ENCODE data around the gene PHLDA2.
"Not testable (repeated sequence)": the region's sequence is repeated elsewhere in the genome, so short reads cannot be mapped to it uniquely, and the experiment has no call there.

PHLDA2 gene

DNA sequence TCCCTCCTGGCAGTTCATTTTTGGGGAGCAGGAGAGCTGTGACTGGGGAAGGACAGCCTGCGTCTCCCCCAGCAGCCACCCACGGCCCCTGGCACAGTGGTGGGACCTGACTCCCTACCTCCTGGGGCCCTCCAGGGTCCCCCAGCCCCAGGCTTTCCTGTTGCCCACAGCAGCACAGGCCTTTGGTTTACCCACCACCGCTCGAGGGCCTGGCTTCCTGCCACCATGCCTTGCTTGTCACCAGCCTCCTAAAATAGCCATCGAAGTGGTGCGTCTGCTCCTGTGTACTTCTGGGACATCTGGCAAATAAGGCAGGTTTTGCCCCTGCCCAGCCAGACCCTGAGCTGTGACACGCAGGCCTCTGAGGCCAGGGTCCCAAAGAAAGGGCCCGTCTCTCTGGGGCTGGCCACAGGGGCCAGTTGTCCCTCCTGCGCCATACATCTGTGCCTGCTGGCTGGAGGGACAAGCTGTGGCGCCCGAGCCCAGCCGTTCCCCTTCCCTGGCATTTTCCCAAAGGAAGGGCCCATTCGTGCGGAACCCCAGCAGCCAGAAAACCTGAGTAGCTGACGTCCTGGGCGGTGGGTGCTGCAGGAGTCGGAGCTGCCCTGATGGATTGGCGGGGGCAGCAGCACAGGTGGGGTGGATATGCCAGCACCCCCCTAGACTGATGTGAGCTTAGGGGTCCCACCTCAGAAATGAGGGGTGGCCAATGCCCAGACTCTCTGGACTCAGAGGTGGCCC, 14.6 kb downstream of the PHLDA2 start:
- no peak for DNase-seq (ENCODE audit: low read depth)

DNA sequence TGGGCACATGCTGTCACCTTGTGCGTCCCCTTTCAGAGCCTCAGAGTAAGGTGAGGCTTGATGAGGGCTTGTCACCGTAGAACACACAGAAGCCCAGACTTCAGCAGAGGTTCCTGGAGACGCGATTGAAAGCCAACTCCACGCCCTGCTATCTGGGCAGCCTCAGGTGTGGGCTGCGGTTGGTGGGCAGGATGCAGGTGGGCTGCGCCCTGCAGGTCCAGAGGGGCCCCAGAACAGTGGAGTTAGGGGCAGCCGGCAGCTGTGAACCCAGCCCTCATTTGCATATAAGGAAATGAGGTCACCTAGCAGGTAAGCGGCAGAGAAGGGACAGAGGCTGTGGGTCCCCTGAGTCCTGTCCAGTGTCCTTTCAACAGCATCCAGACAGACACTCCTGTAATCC, 15.4 kb downstream of the PHLDA2 start:
- DNase-seq (ENCODE audit: low read depth): no peak

DNA sequence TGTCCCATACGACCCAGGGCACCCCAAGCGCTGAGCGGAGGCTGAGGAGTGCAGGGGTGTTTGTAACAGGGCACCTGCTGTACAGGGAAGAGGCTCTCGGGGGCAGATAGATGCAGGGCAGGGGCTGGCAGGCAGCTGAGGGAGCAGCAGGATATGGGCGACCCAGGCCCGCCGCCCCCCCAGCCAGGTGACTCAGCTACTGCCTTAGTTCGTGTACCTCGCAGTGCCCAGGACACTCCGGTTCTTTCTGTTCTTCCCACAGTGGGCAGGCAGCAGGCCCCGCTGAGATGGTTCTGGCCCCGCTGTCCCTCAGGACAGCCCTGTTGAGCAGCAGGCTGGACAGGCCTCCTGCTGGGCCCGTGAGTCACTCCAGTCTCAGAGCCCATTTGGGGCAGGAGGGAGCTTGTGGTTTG, 16.2 kb downstream of the PHLDA2 start:
- DNase-seq (ENCODE audit: low read depth): no peak

DNA sequence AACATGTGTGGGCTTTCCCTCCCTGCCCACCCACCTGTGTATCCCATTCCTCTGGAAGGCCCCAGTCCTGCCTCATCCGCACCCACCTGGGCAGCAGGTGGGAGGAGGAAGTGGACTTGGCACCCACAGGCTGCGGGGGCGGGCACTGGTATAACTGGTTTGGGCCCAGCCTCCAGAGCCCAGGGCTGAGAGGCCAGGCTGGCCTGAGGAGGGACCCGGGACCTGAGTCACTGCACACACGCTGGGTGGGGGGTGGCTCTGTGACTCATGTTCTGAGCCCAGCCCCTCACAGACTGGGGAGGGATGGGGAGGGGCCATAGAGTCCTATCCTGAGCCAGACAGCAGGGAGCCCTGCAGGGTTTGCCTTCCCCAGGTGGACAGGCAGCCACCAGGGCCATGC, 16.7 kb downstream of the PHLDA2 start:
- DNase-seq (ENCODE audit: low read depth): no peak

DNA sequence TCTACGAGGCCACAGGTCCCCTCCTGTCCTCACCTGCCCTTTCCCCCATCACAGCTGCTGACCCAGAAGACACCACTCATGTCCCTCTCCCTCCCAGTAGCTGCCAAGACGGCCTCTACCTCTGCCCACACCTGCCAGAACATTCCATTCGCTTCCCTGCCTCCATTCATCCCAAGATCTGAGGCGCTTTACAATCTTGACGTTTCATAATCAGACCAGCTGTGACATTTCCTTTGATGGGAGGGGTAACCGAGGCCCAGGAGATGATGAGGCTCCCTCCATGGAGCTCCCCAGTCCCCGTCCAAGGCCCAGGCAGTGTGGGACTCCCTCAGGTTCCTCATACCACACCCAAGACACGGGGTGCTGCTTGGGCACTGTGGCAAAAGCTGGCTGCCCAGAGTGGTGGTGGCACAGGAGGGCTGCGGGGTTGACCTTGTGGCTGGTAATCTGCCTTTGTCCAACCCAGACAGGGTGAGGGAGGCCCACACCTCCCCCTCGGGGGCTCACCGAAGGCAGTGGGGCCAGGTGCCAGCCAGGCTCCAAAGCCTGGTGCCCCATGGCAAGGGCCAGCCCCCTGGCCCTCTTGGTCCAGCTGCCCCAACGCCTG, 17.3 kb downstream of the PHLDA2 start:
- no peak for DNase-seq (ENCODE audit: low read depth)

DNA sequence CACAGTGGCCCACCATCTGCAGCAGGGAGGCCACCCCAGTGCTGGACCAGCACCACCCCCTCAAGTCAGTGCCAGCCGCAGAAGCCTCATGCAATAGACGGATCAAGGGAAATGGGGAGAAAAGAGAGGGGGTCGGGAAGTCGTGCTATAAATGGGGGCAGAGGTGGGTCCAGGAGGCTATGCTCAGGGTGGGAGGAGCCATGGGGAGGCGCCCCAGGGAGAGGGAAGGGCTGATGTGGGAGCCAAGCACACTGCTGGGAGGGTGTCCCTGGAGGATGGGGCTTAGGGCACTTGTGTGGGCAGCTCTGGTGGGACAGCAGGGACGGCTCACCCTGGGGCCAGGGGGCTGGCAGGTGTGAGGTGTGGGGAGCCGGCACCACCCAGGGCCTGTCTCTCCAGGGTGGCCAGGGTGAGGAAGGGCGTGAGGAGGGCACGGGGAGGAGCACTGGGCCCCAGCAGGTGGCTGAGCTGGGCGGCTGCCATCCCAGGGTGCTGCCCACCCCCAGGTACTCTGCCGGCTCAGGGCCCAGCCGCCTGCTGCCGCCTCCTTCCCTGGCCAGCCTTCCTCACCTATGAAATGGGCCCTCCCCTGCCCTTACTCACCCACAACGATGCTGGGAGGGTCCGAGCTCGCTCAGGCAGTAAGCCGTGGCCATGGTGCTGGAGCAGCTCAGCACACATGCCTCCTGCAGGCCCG, 18.0 kb downstream of the PHLDA2 start:
- DNase-seq (ENCODE audit: low read depth): no peak

DNA sequence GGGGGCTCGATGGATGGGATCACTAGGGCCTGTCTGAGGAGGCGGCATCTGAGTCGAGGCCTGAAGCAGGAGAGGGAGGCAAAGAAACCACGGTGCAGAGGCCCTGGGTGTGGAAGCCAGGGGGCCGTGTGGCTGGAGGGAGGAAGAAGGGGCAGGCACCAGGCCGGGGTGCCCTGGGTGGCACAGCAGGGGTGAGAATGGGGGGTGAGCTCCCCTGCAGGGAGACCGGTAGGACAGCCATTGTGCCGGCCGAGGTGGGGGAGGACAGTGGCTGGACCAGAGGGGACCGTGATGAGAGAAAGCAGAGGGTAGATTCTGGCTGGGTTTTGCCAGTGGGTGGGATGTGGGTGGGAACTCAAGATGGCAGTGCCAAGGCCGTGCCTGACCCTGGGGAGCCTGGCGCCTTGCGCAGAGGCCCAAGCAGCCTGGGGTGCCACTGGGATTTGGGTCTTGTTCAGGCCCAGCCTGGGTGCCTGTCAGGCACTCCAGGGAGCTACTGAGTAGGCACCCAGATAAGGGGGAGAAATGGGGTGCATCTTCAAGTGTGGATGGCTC, 18.7 kb downstream of the PHLDA2 start:
- DNase-seq (ENCODE audit: low read depth): no peak

DNA sequence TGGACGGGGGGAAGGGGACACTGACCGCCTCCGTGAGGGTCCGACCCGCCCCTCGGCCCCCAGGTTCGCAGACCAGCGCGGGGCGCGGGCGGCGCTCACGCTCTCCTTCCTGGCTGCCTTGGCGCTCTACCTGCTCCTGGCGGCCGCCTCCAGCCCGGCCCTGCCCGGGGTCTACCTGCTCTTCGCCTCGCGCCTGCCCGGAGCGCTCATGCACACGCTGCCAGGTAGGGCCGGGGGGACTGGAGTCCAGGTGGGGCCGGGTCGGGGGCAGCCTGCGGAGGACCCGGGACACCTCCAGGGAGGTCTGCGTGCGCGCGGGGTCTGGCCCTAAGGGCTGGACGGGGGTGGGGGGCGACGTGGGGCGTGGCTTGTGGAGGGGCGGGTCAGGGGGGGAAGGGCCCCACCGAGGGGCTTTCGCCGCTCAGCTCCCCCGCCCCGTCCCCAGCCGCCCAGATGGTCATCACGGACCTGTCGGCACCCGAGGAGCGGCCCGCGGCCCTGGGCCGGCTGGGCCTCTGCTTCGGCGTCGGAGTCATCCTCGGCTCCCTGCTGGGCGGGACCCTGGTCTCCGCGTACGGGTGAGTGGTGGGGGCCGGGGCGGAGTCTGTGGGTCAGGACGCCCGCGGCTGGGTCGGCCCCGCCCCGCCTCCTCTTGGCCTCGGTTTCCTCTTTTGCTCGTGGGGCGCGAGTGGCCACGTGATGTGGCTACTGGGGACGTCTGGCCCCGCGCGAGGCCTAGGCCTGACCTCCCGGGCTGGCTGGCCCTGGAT, 19.9 kb downstream of the PHLDA2 start:
- no peak for DNase-seq (ENCODE audit: low read depth)

DNA sequence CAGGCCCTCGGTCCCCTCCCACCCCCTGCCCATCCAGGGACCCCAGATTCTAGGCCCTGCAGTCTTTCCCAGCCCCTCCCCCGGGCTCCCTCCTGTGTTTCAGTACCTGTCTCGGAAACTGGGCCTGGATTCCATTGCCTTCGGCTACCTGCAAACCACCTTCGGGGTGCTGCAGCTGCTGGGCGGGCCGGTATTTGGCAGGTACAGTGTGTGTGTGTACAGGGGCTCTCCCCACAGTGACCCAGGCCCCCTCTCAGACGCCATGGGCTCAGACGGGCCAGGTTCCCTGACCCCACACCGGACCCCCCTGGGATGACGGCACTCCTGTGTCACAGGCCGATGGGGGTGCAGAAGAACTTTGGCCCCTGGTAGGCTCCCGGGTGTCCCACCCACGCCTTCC, 21.1 kb downstream of the PHLDA2 start:
- DNase-seq (ENCODE audit: low read depth): no peak

DNA sequence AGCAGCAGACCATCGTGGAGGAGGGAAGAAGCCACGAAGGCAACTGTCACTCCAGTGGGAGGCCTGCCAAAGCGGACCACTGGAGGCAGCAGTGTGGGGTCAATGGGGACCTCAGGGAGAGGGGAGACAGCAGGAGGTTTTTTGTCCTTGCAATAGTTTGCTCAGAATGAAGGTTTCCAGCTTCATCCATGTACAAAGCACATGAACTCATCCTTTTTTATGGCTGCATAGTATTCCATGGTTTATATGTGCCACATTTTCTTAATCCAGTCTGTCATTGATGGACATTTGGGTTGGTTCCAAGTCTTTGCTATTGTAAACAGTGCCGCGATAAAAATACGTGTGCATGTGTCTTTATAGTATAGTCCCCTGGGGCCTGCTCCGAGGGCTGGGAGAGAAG, 23.9 kb downstream of the PHLDA2 start:
- not testable (repeated sequence) for DNase-seq (ENCODE audit: low read depth)

DNA sequence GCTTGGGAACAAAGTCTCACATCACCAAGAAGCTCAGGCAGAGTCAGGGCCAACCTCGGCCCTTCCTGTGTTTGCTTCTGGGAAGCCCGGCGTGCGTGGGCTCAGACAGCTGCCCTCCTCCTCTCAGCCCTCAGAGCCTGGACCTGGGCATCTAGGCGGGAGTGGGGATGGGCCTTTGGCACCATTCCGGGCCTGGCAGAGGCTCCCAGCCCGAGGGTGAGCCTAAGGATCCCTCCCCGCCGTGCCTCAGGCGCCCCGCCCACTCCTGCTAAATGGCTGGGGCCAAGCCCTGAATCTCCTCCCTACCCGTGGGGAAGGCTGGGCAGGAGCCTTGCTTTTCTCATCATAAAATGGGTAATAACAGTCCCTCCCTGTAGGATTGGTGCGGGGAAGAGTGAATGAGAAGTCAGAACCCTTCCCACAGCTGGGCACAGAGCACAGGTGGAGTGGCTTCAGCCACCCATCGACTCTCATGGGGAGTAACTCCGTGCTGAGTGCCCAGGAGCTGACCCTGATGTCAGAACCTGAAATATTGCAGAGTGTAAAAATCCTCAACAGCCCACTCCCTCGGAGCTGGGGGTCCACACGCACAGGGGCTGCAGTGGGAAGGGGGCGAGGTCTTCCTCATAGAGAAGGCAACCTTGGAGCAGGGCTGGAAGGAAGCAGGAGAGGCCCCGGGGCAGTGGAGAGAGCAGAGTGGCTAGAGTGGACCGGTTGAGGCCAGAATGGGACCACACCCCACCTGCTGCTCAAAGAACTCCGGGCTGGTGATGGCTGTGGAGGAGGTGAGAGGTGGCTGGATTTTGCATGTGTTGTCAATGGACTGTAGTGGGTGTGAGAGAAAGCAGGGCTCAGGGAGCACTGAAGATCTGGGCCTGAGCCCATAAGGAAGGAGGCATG, 24.8 kb downstream of the PHLDA2 start:
- no peak for DNase-seq (ENCODE audit: low read depth)

DNA sequence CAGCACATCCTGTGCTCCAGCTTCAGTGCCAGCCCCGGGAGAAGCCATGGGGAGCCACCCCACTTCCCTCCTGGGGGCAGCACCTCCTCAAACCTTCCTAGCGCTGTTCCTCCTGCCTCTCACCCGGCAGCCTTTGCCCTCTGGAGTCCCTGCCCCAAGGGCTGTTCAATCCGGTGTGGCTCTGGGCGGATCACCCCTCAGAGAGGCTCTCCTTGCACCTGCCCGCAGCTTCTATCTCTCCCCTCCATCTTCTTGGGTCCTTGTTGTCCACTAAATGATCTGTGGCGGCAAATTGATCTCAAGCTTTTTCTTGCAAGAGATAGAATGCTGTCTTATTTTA, 25.6 kb downstream of the PHLDA2 start:
- DNase-seq (ENCODE audit: low read depth): no peak

DNA sequence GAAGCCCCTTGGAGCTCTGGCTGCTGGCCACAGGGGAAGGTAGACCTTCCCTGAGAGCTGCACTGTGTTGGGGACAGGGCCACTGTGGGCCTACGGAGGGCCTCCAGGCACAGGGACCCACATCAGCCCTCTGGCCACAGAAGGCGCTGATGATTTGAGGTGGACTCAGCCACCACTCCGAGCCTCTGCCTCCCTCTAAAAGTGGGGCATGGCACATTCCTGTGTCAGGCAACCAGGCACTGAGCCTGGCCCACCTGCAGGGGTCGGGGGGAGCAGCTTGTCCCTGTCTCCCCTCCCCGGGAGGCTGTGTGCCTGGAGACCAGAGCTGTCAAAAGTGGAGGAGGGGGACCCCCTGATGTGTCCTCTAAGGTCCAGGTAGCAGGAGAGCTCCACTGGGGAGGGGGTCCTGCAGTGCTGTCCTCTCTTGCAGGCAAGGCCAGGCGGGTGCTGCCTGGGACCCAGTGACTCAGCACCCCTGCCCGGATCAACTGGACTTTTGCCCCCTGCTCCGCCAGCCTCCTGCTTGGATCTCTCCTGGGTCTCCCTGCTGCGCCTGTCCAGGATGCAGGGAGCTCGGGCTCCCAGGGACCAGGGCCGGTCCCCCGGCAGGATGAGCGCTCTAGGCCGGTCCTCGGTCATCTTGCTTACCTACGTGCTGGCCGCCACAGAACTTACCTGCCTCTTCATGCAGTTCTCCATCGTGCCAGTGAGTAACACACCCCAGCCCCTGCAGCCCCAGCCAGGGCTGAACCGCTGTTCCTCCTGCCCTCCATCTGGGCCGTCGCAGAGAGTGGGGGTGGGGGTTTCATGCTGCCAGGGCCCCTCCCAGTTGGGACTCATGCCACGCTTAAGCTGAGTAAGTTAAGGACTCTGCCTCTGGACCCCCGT, 26.2 kb downstream of the PHLDA2 start:
- no peak for DNase-seq (ENCODE audit: low read depth)

DNA sequence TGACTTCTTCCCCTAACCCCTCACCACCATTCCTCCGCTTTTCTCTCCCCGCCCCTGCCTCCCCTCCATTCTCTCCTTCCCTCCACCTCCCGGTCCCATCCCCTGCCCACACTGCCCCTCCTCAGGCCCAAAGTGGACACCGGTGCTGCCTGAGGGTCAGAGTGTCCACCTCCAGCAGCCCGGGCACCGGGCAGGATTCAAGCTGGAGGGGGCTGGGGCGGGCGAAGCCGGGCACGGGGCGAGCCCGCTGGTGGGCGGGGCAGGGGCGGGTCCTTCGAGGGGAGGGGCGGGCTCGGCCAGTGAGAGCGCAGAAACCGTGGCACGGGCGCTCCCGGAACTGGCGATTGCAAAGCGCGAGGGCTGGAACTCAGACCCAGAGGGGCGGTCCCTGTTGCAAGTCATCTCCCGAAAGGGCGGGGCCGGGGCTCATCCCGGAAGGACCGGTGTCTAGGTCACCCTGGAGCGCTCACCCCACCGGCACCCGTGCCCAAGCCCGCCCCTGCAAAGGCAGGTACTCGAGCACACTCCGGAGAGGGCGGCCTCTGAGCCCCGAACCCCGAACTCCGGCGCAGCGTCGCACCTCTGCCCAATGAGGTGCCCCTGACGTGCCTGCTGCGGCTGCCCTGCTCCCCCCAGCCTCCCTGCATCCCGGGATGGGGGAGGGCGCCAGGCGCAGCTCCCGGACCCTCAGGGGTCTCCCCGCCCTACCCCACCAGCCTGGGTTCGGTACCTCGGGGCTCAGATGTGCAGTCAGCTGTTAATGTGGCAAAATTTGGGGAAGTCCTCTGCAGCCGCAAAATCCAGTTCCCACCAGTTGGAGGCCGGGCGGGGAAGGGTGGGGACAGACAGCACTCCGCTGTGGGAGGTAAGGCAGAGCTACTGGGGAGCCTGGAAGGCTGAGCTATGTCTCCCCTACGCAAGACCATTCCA, 27.1 kb downstream of the PHLDA2 start:
- peak; percentile 47 for DNase-seq (ENCODE audit: low read depth)

DNA sequence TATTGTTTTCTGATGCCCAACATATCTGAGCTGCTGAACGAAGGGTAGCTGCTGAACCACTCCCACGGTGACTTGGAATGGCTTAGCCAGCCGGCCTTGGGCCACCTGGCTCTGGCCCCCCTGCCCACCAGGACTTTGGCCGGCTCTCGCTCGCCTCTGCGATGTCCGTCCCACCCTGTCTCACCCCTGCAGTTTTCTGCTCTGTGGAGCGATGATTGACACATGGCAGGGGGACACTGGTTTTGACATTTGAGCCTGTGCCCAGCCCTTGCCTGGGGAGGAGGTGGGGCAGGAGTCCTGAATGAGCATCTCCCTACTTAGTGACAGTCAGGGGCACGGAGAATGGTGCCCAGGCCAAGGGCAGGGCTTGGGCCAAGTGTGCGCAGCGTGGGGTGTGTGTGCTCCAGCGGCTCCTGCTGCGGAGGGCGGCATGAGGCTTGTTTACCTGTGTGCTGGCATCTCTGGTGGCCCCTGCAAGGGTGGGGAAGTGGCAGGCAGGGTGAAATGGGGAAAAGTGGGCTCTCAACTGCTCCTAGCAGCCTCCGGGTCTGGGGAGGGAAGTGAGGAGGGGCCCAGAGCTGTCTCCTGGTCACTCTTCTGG, 27.9 kb downstream of the PHLDA2 start:
- DNase-seq (ENCODE audit: low read depth): no peak

DNA sequence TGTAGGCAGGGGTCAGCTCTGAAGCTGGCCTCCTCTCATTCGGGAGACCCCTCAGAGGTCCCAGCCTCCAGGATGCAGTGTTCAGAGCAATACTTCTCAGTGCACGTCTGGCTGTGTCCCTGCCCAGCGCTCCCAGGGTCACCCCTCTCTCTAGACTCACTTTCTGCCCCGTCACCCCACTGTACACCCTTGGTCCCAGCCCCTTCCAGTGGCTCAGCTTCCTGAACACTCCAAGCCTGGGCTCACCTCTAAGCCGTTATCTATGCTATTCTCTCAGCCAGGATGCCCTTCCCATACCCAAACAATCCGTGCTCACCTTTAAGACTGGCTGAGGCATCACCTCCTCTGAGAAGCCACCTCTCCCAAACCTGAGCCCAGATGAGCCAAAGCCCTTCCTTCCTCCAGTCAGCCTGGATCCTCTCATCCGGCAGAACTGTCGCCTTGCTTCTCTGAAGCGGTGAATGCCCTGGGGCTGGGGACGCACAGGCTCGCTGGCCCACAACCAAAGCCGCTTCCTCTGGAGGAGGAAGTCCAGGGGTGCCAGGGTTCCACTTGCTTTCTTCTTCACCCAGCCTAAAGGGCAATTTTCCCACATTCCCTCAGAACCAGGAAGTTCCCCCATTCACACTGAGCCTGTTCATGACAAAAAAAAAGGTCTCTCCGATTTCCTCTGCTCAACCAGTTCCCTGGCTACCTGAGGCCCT, 30.0 kb downstream of the PHLDA2 start:
- no peak for DNase-seq (ENCODE audit: low read depth)

DNA sequence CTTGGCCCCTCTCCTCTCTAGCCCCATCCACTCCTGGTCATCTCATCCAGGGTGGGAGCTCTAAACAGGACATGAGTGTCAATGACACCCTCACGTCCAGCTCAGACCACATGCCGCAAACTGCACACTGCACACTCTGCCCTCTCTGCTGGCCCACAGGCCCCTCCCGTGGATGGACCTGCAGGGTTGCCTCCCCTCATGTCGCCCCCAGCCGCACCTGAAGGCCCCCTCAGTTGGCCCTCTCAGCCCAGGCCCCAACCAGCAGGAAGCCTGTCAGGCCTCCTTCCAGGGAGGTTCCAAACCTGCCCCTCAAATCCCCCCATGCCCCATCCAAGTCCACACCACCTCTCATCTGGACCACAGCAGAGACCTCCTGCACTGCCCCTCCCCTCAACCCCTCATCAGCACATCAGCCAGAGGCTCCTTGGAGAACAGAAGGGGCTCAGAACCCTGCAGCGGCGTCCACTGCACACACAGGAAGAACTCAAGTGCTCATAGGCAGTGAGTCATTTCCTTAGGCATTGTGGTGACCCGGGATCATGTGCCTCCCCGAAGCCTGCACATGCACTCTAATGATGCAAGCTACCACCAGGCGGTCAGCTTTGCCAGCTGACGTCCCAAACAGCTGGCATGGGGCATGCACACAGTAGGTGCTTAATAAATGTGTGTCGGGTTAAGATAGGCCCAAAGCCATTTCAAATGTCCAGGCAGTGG, 30.7 kb downstream of the PHLDA2 start:
- DNase-seq (ENCODE audit: low read depth): peak; percentile 69

DNA sequence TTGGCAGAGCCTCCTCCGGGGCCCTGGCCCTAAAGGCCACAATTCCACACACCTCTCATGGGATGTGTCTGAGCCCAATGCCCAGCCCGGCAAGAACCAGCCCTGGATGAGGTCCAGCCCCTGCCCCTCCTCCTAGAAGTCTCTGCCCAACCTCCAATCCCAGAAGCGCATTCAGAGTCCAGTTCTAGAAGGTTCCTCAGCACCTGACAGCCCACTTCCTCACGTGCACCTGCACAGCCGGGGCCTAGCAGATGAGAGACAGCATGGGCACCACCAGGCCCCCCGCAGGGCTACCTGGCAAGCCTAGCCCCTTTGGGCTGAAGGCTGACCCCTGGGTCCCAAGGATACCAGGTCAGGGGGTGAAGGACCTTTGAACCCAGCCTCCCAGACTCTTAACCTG, 32.2 kb downstream of the PHLDA2 start:
- no peak for DNase-seq (ENCODE audit: low read depth)
